IMR-90 (cell line): ENCODE data around the gene PLXNA4. TPM values are rescaled to one million over a fixed set of nuclear protein-coding genes. Genes with fewer than 3 reads are reported as not detected.

Experiments used
- ATAC-seq: fragments of 200-7000 bp; cut with Tn5 transposase; 2 replicates; pipeline ENCODE4 v1.9.1; 2020; ENCODE audit warnings: low read depth, mild to moderate bottlenecking, moderate library complexity
- BruUV-seq: library from RNA; stranded (reverse); fragments of 400-500 nt; replicated peaks from 2 replicates; lab custom pipeline; 2021; lab: Mats Ljungman, UMichigan
- CTCF ChIA-PET: fragments of 300-600 bp; formaldehyde crosslinking; extraction: SDS; loops from one replicate; lab custom pipeline; 2021; ENCODE audit warnings: antibody characterized with exemption; lab: Yijun Ruan, JAX
- POLR2A ChIA-PET: fragments of 300-600 bp; sonication (Branson Sonifier 250); formaldehyde crosslinking; loops from one replicate; lab custom pipeline; 2022; ENCODE audit warnings: antibody characterized with exemption; ENCODE audit not compliant: unreplicated experiment; lab: Charles Lee
- DNase-seq: peaks from one replicate; pipeline ENCODE4 v3.0.0; 2013
- H2AFZ ChIP-seq: replicated peaks from 2 replicates; pipeline ENCODE3; 2013; ENCODE audit warnings: low read length, mild to moderate bottlenecking; ENCODE audit not compliant: poor library complexity
- H2AK5ac ChIP-seq: 2 replicates; pipeline ENCODE4 v1.6.1; 2013; ENCODE audit warnings: low read depth, low read length, inconsistent platforms
- H2AK9ac ChIP-seq: replicated peaks from 2 replicates; pipeline ENCODE3; 2013; ENCODE audit warnings: mild to moderate bottlenecking, low read depth, low read length, moderate library complexity; ENCODE audit not compliant: poor library complexity
- H2BK120ac ChIP-seq: 2 replicates; pipeline ENCODE4 v1.6.1; 2013; ENCODE audit warnings: low read depth, low read length, inconsistent platforms
- H2BK15ac ChIP-seq: 3 replicates; pipeline ENCODE4 v1.6.1; 2013; ENCODE audit warnings: low read depth, low read length, inconsistent platforms
- H2BK20ac ChIP-seq: 2 replicates; pipeline ENCODE4 v1.6.1; 2013; ENCODE audit warnings: low read depth, mild to moderate bottlenecking, inconsistent platforms, low read length, moderate library complexity
- H2BK5ac ChIP-seq: 2 replicates; pipeline ENCODE4 v1.6.1; 2013; ENCODE audit warnings: mild to moderate bottlenecking, low read depth, low read length, inconsistent platforms; ENCODE audit not compliant: poor library complexity, severe bottlenecking
- H3K14ac ChIP-seq: replicated peaks from 2 replicates; pipeline ENCODE4 v1.6.1; 2013; ENCODE audit warnings: low read depth, low read length, inconsistent platforms
- H3K18ac ChIP-seq: 2 replicates; pipeline ENCODE4 v1.6.1; 2013; ENCODE audit warnings: low read depth, low read length, control low read depth
- H3K23ac ChIP-seq: 2 replicates; pipeline ENCODE4 v1.6.1; 2013; ENCODE audit warnings: low read depth, low read length, inconsistent platforms
- H3K27ac ChIP-seq: 2 replicates; pipeline ENCODE4 v1.5.1; 2013; ENCODE audit warnings: mild to moderate bottlenecking, control low read depth, low read length; ENCODE audit not compliant: insufficient read depth
- H3K27me3 ChIP-seq: 2 replicates; pipeline ENCODE4 v1.6.1; 2013; ENCODE audit warnings: low read length; ENCODE audit not compliant: control insufficient read depth, insufficient read depth
- H3K36me3 ChIP-seq: 2 replicates; pipeline ENCODE4 v1.6.1; 2013; ENCODE audit warnings: low read length, mixed read lengths; ENCODE audit not compliant: control insufficient read depth, insufficient read depth
- H3K4ac ChIP-seq: 2 replicates; pipeline ENCODE4 v1.6.1; 2013; ENCODE audit warnings: low read depth, low read length, inconsistent platforms
- H3K4me1 ChIP-seq: 2 replicates; pipeline ENCODE4 v1.6.1; 2013; ENCODE audit warnings: low read length, mixed read lengths; ENCODE audit not compliant: control insufficient read depth, insufficient read depth
- H3K4me2 ChIP-seq: 2 replicates; pipeline ENCODE4 v1.6.1; 2013; ENCODE audit warnings: low read depth, mild to moderate bottlenecking, control low read depth, low read length, moderate library complexity
- H3K4me3 ChIP-seq: 2 replicates; pipeline ENCODE4 v1.5.1; 2013; ENCODE audit warnings: low read depth, mild to moderate bottlenecking, control low read depth, low read length, moderate library complexity; ENCODE audit not compliant: insufficient read depth
- H3K56ac ChIP-seq: 2 replicates; pipeline ENCODE4 v1.6.1; 2013; ENCODE audit warnings: low read length, inconsistent platforms; ENCODE audit not compliant: insufficient read depth; ENCODE audit errors: extremely low read depth
- H3K79me1 ChIP-seq, 2 experiments: 2 replicates each; pipeline ENCODE4 v1.6.1; 2013; ENCODE audit warnings: low read length in 2 of 2, inconsistent platforms in 1 of 2, low read depth in 1 of 2
- H3K9ac ChIP-seq: 2 replicates; pipeline ENCODE4 v1.6.1; 2013; ENCODE audit warnings: low read depth, low read length, control low read depth
- H3K9me1 ChIP-seq: 2 replicates; pipeline ENCODE4 v1.6.1; 2013; ENCODE audit warnings: low read length, inconsistent platforms; ENCODE audit not compliant: insufficient read depth
- H3K9me3 ChIP-seq: 2 replicates; pipeline ENCODE4 v1.6.1; 2013; ENCODE audit warnings: low read length; ENCODE audit not compliant: control insufficient read depth, insufficient read depth
- H4K20me1 ChIP-seq: 2 replicates; pipeline ENCODE4 v1.6.1; 2013; ENCODE audit warnings: low read length, inconsistent platforms; ENCODE audit not compliant: insufficient read depth
- H4K5ac ChIP-seq: 2 replicates; pipeline ENCODE4 v1.6.1; 2013; ENCODE audit warnings: mild to moderate bottlenecking, low read depth, low read length, control low read depth
- H4K8ac ChIP-seq, 2 experiments: 2 replicates each; pipeline ENCODE4 v1.6.1; 2013; ENCODE audit warnings: low read depth in 2 of 2, low read length in 2 of 2, control low read depth in 1 of 2, inconsistent platforms in 1 of 2
- H4K91ac ChIP-seq: 2 replicates; pipeline ENCODE4 v1.6.1; 2013; ENCODE audit warnings: low read depth, low read length, inconsistent platforms; ENCODE audit not compliant: insufficient read depth
- POLR2A ChIP-seq: IDR thresholded peaks from 2 replicates; pipeline ENCODE4 v1.6.1; 2012; ENCODE audit warnings: mild to moderate bottlenecking, low read depth, low read length
- WGBS, 2 experiments: methylation state at CpG; one replicate each; pipeline versions ENCODE4 v1.1.5 to v1.1.7; 2013; ENCODE audit warnings: missing lambda C conversion rate in 2 of 2; ENCODE audit not compliant: insufficient read length in 1 of 2; ENCODE audit errors: extremely low coverage in 2 of 2; 5-methylcytosine and 5-hydroxymethylcytosine counted together
- dilution Hi-C: fragments of 300-500 bp; cut with HindIII; formaldehyde crosslinking; loops from one replicate; pipeline ENCODE4 v1.14.3; 2018; ENCODE audit warnings: low sequenced_read_pairs; ENCODE audit not compliant: unreplicated experiment
- in situ Hi-C: fragments of 300-500 bp; cut with MboI; formaldehyde crosslinking; loops from 3 replicates; pipeline ENCODE4 v1.14.3; 2019; ENCODE audit warnings: low sequenced_read_pairs, inconsistent platforms, mixed read lengths
- intact Hi-C: fragments of 100-400 bp; cut with micrococcal nuclease; formaldehyde crosslinking; loops from 2 replicates; pipeline ENCODE4 v1.10.0; 2022
- polyA plus RNA-seq, 3 experiments: library from polyadenylated mRNA; depleted of rRNA; stranded (reverse); fragments of >200 nt; gene quantifications; 2 replicates each; pipeline ENCODE4 v1.2.3, GENCODE V29; 2012; ENCODE audit warnings: low replicate concordance in 1 of 3
- total RNA-seq: library from RNA; depleted of rRNA; stranded (reverse); fragments of >200 nt; gene quantifications from 2 replicates; pipeline ENCODE4 v1.2.3, GENCODE V29; 2012
- TF ChIP-seq, protein P1 (sequence below): fragments of 150-350 bp; IDR thresholded peaks from 2 replicates; pipeline ENCODE4 v1.6.1; 2017; ENCODE audit warnings: mild to moderate bottlenecking, antibody characterized with exemption, low read length, low read depth

The PLXNA4 gene
- total and polyA plus RNA-seq, 2 of the 4 experiments (the other 2 are of a cell fraction): under 0.01 TPM

DNA sequence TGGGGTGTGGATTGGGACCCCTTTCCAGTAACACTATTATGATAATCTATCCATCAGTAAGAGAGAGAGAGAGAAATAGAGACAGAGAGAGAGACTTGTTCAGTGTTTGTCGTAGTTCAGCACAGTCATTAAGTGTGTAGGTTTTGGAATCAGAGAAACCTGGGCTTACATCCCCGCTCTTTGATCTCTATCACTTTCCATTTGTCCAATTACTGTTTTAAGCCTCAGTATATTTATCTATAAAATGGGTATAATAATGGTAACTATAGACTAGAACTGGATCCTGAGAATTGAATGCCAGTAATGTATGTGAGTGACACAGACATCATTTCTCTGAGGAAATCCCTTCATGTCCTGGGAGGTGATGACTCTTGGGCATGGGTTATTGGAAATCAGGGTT lies 460.5 kb downstream of the PLXNA4 start:
- Histone ChIP-seq H4K5ac (no peak overlapping the region), H2AK5ac (no peak overlapping the region), H3K9me1 (no peaks in the 10 kb centered on the region), H3K4me1 (no peaks in the 10 kb centered on the region), H3K18ac (no peak overlapping the region), H3K36me3 (no peaks in the 10 kb centered on the region), H3K27ac (no peak overlapping the region), H3K4ac (no peak overlapping the region), H2BK15ac (no peak overlapping the region), H3K23ac (no peak overlapping the region), H2AFZ (no peak overlapping the region), H3K4me3 (no peak overlapping the region), H4K8ac (no peak overlapping the region), H3K14ac (no peak overlapping the region), H2BK120ac (no peak overlapping the region), H4K20me1 (no peaks in the 10 kb centered on the region), H4K91ac (no peak overlapping the region), H3K79me1 (no peaks in the 10 kb centered on the region), H3K27me3 (no peaks in the 10 kb centered on the region), H3K9me3 (no peaks in the 10 kb centered on the region), H3K56ac (no peak overlapping the region), H3K9ac (no peak overlapping the region), H2AK9ac (no peak overlapping the region), H2BK5ac (no peak overlapping the region), H2BK20ac (no peak overlapping the region), H3K4me2 (no peak overlapping the region)
- dilution Hi-C loops: no loop called here
- ChIA-PET POLR2A (no interaction called here), CTCF (no interaction called here)
- no TSS peak for BruUV-seq
- no peak for ATAC-seq
- no peak for DNase-seq
- no peak for TF ChIP-seq POLR2A
- TF ChIP-seq, protein P1, sequence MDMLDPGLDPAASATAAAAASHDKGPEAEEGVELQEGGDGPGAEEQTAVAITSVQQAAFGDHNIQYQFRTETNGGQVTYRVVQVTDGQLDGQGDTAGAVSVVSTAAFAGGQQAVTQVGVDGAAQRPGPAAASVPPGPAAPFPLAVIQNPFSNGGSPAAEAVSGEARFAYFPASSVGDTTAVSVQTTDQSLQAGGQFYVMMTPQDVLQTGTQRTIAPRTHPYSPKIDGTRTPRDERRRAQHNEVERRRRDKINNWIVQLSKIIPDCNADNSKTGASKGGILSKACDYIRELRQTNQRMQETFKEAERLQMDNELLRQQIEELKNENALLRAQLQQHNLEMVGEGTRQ: no peak
- intact Hi-C loops: no loop called here
- in situ Hi-C loops: no loop called here
- no CpG with 5 or more reads among the region's 2 CpGs for WGBS, 2 experiments
